NCI-H82 treated with DMSO at 0.1 percent for 48 hours (cell line): ENCODE results near the gene BDP1.
A peak's percentile ranks its signal among the peaks of the same experiment; 100 is the strongest.
"Not testable (repeated sequence)": the region's sequence is repeated elsewhere in the genome, so short reads cannot be mapped to it uniquely, and the experiment has no call there.

ENCODE experiments used
- DNase-seq: peaks from one replicate; lab custom pipeline; 2025; ENCODE audit not compliant: unreplicated experiment; lab: John Stamatoyannopoulos, UW

BDP1 gene

DNA sequence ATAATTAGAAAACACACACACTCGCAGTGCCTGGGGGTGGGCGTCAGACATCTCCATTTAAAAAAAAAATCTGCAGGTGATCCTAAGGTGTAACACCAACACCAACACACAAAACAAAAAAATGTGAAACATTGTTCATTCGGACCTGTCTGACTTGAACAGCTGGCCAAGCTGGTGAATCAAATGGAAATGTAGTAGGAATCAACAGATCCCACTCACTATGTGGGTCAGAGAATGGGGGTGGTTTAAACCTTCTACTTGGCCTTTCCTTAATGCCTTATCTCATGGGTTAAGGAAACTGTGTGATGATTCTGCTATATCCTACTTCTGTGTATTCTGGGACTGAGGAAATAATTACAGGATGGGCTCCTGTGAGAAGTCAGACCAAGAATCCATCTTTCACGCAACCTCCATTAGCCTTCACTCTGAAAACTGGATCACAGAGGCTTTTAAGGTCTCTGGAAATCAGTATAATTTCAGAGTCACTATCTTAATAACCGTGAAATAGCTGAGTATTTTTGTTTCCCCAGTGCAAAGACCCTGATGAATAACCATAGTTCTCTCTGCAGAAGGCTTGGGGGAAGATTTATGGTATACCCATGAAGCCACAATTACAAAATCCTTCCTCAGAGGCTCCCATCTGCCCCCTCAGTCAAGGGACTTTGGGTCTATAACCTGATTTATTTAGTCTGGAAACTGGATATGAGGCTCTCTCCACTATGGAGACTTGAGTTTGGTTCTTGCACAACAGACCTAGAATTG lies 114.5 kb downstream of the BDP1 start:
- no peak for DNase-seq

DNA sequence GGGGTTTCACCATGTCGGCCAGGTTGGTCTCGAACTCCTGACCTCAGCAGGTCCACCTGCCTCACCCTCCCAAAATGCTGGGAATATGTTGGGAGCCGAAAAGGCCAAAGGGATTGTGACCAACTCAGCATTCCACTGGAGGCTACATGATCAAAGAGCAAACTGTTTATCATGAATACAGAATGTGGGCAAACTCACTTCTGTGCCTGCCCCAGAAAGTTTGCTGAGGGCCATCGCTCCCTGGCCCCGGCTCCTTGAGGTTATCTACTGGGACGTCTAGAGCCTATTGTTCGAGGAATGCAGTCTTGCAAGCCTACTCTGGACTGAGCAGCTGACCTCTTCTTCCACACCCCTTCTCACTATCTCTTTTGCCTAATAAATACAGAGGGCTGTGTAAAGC lies 116.4 kb downstream of the BDP1 start:
- DNase-seq = not testable (repeated sequence)

DNA sequence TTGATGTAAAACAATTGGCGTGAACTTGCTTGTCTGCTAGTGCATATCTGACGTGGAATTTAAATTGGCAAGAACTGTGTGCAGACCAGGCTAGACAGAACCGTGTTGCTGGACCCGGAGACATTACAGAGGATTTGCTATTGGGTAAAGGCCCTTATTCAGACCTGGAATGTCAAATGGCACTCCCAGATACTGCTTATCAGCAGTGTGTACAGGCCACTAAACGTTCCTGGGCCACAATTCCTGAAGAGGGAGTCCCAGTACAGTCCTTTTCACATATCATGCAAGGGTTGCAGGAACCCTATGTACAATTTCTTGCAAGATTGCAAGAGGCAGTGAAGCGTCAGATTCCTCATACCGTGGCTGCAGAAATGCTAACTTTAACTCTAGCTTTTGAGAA lies 118.1 kb downstream of the BDP1 start:
- DNase-seq = no peak

DNA sequence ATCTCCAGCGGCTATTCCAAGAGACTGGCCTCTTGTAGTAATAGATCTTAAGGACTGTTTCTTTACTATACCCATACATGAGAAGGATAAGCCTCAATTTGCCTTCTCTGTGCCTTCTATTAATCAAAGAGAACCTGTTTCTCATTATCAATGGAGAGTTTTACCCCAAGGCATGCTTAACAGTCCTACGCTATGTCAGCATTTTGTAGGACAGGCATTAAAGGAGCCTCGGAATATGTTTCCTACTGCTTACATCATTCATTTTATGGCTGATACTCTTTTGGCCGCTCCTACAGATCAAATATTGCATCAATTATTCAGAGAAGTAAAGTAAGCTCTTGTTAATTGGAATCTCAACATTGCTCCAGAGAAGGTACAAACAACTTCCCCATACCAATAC lies 120.1 kb downstream of the BDP1 start:
- not testable (repeated sequence) for DNase-seq

DNA sequence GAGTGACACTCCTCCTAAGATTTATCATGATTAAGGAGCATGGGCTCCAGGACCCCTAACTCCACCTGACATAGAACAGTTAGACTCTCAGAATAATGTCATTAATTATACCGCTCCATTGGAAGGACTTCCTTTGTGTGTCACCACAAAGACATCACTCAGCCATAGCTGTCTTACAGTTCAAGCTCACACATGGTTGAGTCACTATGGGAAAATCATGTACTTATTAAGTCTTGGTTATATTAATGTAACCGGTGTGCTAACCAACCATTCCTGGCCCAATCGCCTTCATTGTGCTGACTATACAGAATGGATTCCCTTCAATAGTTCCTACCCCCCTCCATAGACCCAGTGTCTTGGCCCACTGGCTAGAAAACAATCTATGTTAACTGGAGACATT lies 120.8 kb downstream of the BDP1 start:
- no peak for DNase-seq

DNA sequence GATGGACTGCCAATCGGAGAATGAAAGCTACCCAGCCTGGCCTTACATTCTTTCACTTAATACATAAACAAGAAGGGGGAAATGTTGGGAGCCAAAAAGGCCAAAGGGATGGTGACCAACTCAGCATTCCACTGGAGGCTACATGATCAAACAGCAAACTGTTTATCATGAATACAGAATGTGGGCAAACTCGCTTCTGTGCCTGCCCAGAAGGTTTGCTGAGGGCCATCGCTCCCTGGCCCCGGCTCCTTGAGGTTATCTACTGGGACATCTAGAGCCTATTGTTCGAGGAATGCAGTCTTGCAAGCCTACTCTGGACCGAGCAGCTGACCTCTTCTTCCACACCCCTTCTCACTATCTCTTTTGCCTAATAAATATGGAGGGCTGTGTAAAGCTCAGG lies 122.4 kb downstream of the BDP1 start:
- DNase-seq = not testable (repeated sequence)

DNA sequence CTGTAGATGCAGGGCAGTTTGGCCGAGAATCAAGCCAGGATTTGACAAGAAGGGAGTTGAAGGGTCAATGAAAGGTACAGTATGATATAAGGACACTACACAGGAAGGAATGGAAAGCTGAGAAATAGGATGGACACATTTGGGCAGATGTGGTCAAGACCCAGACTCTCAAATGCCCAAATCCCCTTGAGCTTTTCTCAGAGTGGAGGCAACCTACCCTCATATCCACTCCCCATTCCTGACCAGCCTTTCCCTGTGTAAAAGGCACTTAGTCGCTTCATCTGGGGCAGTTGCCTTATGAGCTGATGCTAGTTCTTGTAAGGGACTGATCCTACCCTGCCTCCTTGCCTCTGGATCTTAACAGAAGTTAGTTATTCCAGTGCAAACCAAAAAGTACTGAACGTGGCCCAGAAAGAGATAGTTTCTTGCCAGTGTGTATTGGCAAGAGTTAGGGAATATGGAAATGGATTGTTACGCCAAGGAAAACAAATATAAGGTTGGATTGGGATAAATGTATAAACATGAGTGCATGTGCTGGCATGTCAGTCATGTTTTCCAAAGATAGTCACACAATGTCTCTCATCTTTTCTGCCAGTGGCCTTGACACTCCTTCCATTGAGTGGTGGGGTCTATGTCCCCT lies 127.6 kb downstream of the BDP1 start:
- DNase-seq = no peak

DNA sequence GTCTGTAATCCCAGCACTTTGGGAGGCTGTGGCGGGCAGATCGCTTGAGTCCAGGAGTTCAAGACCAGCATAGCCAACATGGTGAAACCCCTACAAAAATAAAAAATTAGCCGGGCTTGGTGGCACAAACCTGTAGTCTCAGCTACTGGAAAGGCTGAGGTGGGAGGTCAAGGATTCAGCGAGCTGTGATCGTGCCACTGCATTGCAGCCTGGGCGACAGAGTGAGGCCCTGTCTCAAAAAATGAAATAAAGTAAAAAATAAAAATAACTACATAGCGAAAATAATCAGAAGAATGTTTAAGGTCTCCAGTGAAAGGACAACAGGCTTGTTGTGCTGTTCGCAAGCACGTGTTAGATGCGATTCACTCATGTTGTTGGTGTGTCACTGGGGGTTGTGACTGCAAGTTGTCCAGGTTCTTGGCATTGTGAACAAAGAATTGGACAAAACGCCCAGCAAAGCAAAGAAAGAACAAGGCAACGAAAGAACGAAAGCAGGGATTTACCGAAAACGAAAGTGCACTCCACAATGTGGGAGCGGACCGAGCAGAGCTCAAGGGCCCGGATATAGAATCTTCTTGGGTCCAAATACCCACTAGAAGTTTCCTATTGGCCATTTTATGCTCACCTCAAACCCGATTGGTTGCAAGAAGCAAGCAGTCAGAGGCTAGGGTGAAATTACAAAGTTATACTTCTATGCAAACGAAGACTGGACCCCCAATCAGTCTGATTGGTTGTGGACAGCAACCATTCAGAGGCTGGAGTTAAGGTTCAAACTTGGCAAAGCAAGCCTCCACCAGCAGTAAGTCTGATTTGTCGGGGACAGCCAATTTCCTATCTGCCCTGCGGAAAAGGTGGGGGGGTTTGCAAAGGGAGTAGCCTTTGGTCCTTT lies 130.8 kb downstream of the BDP1 start:
- no peak for DNase-seq

DNA sequence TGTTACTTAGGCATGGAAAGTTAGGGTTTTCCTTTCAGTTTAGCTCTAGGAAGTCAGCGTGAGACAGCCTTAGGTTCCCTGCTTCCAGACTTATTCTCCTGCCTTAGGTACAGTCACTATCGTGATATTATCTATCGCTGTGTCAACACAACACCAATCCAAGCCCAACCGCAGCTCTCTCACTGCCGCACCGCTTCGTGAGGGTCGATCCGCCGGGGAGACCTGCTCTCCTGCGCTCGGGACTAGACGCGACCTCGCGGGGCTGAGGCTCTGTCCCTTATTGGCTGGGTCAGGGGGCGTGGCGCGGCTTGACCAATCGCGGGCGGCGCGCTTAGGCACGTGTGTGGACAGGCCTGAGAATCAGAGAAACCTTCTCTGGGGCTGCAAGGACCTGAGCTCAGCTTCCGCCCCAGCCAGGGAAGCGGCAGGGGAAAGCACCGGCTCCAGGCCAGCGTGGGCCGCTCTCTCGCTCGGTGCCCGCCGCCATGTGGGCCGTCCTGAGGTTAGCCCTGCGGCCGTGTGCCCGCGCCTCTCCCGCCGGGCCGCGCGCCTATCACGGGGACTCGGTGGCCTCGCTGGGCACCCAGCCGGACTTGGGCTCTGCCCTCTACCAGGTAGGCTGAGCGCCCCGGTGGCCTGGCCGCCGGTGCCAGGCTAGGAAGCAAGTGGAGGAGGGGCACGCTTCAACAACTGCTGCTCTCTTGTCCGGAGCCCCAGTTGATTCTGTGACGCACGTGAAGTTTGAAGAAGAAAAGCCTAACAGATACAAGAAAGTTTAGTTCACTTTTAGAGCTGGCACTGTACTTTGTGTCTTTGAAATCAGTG lies 131.7 kb downstream of the BDP1 start, which contains the start of gene MCCC2:
Gene MCCC2, plus strand, starts transcription at position 400 of the 825 bp plus-strand sequence. Its CDS starts 86 bp downstream, at position 486.
- DNase-seq = peak; percentile 72

DNA sequence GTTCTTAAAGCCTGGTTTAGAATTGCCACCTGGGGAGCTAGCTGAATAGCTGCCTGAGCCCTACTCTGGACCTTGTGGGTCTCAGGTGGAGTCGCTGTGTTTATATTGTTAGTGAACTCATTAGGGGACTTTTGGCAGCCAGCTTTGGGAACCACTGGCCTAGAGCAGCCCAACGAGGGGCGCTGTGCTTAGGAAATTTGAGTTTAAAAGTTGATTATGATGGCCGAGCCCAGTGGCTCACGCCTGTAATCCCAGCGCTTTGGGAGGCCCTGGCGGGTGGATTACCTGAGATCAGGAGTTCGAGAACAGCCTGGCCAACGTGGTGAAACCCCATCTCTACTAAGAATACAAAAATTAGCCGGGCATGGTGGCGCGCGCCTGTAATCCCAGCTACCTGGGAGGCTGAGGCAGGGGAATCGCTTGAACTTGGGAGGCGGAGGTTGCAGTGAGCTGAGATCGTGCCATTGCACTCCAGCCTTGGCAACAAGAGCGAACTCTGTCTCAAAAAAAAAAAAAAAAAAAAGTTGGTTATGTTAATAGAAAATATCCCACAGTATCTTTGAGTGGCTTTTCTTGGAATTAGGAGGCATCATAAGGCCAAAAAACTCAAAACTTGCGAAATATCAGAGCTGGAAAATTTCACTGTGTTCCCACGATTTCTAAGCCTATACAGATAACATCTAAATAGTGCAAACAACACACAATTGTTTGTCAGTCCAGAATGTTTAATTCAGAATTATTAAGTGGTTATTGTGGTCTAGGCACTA lies 132.5 kb downstream of the BDP1 start:
- DNase-seq = no peak

DNA sequence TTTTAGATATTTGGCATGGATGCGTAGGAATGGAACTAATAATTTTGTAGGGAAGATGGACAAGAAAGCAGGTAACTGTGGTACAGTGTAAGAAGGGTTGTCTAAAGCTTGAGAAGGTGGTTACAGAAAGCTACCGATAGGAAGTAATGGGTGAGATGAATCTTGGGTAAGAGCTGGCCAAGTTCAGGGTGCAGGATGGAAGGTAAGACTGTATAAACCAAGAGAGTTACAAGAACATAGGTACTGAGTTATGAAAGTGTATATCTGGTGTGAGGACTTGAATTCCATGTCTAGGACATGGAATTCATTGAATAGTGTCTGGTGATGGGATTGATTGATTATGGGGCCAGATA lies 133.1 kb downstream of the BDP1 start:
- DNase-seq = no peak

DNA sequence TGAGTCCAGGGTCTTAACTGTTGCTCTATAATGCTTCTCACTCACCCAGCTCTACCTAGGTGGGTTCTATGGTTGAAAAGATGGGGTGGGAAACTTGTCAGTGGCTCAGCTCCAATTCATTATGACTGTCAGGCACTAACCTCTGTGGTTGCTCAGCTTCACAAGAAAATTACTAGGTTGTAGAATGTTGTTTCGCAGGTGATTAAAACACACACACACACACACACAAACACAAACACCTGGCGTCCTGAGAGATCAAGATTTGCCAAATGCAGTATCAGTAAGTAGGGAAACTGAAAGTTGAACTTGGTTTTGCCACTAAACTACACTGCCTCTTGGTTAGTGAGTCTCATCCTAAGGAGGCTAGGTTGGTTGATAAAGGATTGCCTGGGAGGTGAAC lies 134.5 kb downstream of the BDP1 start:
- no peak for DNase-seq

DNA sequence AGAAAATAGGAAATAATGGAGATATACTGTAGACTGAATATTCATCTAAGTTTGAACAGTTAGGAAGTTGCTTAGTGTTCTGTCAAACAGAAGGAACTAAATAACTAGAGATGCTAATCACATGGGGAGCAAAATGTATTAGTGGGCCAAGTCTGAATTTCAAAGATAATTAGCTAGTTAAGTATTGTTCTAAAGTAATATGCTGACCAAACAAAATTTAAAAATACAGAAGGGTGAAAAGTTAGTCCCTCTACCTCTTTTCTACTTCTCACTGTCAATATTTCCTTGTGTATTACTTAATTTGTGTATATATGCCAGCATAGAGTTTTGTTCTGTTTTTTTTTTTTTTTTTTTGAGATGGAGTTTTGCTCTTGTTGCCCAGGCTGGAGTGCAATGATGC lies 135.6 kb downstream of the BDP1 start:
- DNase-seq = no peak

DNA sequence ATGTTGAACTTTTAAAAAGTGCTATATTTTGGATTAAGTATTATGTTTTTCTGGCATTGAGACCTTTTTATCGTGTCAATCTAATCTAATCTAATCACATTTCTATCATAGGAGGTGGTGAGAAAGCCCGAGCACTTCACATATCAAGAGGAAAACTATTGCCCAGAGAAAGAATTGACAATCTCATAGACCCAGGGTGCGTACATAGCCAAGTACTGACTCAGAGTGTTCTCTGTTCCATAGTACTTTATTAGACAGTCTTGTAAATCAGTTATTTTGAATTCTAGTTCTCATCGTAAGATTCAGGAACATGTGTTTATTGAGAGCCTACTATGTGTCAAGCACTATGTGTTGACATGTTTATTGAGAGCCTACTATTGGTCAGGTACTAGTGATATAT lies 140.7 kb downstream of the BDP1 start:
- DNase-seq = no peak

DNA sequence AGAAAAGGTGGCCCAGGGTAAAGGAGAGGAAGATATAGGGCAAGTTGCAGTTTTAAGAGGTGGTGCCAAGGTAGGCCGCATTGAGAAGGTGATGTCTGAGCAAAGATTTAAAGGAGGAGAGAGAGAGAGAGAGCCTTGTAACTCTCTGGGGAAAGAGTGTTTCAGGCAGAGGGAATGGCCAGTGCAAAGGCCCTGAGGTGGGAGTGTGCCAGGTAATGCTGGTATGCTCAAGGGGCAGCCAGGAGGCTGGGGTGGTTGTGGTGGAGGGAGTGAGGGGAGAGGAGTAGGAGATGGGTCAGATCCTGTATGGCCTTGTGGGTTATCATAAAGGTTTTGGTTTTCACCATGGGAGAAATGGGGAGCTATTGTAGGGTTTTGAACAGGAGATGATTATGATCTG lies 141.6 kb downstream of the BDP1 start:
- no peak for DNase-seq

DNA sequence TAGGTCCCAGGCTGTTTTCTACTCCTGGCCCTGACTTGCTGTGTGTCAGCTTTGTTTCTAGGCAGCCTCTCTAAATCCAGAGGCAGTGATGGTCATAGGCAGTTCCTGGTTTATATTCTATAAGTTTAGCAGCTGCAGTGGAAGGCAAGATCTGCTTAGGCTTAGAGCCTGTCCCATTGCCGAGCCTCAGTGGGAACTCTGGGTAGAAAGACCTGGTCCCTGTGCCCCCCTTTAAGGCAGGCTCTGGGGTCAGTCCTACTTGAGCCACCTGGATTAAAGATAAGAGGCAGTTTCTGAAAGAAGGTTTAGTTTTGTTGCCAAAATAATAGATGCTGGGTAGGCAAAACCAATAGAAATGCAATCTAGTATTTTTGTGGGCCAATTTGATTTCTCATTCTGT lies 145.3 kb downstream of the BDP1 start:
- no peak for DNase-seq

DNA sequence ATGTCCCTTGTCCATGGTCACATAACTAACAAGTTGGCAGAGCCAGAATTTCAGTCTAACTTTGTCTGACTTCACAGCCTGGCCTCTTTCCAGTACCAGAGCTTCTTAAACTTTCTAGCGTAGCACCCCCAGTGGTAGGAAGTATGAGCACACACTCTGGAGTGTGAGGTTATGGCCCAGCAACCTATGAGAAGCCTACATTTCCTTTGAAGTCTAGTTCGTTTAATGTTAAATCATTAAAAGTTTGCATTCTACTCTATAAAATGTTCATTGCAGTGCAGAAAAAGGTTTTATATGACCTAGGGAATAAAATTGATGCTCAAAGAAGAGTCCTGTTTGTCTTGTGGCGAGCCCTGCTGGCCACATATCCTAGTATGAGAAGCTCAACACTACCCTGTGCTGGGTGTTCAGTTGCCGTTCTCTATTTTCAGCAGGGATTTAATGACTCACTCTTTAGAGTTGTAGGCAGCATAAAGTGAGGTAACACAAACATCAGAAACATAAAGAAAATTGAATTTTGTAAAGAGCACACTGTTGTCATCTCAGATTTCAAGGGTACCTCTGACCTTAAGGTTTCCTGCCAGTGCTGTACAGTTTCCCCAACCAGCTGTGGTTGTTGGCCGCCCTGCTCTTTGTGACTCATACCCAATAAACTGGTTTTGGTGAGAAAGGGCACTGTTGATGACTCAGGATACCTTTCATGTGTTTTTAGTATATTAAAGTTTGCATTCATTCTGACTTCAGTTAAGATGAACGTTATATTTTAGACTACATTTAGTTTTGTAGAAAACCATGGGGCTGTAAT lies 146.0 kb downstream of the BDP1 start:
- DNase-seq = no peak

DNA sequence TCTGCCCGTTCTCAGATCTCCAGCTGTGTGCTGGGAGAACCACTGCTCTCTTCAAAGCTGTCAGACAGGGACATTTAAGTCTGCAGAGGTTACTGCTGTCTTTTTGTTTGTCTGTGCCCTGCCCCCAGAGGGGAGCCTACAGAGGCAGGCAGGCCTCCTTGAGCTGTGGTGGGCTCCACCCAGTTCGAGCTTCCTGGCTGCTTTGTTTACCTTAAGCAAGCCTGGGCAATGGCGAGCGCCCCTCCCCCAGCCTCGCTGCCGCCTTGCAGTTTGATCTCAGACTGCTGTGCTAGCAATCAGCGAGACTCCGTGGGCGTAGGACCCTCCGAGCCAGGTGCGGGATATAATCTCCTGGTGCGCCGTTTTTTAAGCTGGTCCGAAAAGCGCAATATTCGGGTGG lies 154.5 kb downstream of the BDP1 start:
- DNase-seq = not testable (repeated sequence)

DNA sequence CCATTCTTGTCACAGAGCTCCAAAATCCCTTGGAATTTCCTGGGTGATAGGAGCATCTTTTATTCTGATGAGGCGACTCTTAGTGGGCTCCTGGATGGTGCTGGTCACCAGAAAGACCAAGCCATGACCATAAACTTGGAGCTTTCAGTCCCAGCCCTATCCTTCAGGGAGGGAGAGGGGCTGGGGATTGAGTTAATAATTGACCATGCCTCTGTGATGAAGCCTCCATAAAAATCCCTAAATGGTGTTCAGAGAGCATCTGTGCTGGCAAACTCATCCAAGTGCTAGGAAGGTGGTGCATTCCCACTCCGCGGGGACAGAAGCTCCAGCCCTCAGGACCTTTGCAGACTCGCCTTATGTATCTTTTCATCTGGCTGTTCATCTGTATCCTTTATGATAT lies 160.4 kb downstream of the BDP1 start:
- no peak for DNase-seq
